Sigmoid colon (tissue), 4 donors: ENCODE results near the gene GNAI3.

ENCODE experiments used
- CTCF ChIP-seq, 4 experiments: fragments of 450-650 bp in 3 of 4; fragments of 200-600 bp in 1 of 4; IDR thresholded peaks; one replicate each; pipeline ENCODE4 v1.5.1; 2016 to 2019; ENCODE audit warnings: antibody characterized with exemption in 4 of 4, mild to moderate bottlenecking in 3 of 4, moderate library complexity in 2 of 4
- EP300 ChIP-seq, 4 donors: sonication (generic); formaldehyde crosslinking; IDR thresholded peaks; one replicate each; pipeline ENCODE4 v1.6.1; 2017; ENCODE audit warnings: antibody characterized with exemption in 4 of 4
- POLR2A ChIP-seq, 2 donors: fragments of 450-650 bp; IDR thresholded peaks; one replicate each; pipeline ENCODE4 v1.6.1; 2016; ENCODE audit warnings: antibody characterized with exemption in 2 of 2, mild to moderate bottlenecking in 2 of 2, moderate library complexity in 2 of 2
- POLR2AphosphoS5 ChIP-seq, 4 donors: sonication (generic); formaldehyde crosslinking; IDR thresholded peaks; one replicate each; pipeline ENCODE4 v1.6.1; 2017; ENCODE audit warnings: antibody characterized with exemption in 4 of 4

- TF ChIP-seq POLR2A (IDR thresholded peaks at IDR 0.05), result no peak
- no peak for TF ChIP-seq CTCF (IDR thresholded peaks at IDR 0.05)
- no peak for TF ChIP-seq POLR2AphosphoS5 (IDR thresholded peaks at IDR 0.05)
- TF ChIP-seq EP300 (IDR thresholded peaks at IDR 0.05), result no peak
These were observed 83.4 kb downstream of the GNAI3 start for GRCh38 chr1:109631513-109632505.
